HTR-8/SVneo (cell line): ENCODE measurements around the gene PITX3.
A peak's percentile ranks its signal among the peaks of the same experiment; 100 is the strongest.
"Not testable (repeated sequence)": the region's sequence is repeated elsewhere in the genome, so short reads cannot be mapped to it uniquely, and the experiment has no call there.

Source experiments
- DNase-seq: peaks from one replicate; pipeline ENCODE4 v3.0.0; 2011; ENCODE audit warnings: low spot score, mixed read lengths; ENCODE audit not compliant: insufficient read length
- FAIRE-seq: peaks from 2 replicates; lab custom pipeline; 2011; peaks lifted over from hg19 to GRCh38; lab: Jason Lieb, UNC

Gene PITX3

DNA sequence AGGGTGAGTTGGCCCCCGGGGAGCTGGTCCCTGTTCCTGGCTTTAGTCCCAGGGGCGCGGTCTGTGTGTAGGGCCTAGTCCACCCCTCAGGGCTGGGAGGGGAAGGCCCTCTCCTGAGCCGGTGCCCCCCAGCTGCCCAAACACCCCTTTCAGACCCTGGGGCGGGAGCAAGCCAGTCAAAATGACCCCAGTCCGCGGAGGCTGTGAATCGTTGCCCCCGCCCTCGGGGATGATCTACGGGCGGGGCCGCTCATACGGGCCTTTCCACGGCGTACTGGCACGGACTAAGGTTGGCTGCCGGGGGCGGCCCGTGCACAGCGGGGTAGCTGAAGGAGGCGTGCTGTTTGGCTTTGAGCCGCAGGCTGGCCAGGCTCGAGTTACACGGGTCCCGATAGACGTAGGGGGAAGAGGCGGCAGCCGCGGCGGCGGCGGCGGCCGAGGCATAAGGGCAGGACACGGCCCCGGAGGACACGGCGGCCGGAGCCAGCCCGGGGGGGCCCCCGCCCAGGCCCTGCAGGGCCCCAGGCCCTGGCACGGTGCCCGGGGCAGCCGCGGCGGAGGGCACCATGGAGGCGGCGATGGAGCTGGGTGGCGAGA is 10.9 kb downstream of the PITX3 start:
- FAIRE-seq, result peak; percentile 93
- DNase-seq, result peak; percentile 54

DNA sequence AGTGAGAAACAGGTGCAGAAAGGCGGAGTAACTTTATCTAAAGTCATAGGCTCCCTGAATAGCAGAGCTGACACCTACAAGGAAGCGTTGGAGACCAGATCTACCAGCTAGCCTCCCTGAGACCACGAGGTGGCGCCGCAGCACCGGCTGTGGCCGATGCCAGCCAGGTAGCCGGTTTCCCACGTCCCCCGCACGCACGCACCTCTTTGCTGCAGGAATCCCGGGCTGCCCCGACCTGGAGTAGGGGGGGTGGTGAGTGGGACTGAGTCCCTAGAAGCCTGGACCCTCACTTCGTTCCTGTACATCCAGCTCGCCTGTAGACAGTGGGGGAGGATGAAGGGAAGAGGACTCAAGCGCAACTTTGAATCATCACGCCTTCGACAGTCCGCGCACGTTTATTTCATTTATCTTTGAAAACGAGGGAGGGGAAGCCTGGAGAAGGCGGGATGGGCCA is 11.5 kb downstream of the PITX3 start:
- FAIRE-seq (peak; percentile 88), DNase-seq (peak; percentile 81)

DNA sequence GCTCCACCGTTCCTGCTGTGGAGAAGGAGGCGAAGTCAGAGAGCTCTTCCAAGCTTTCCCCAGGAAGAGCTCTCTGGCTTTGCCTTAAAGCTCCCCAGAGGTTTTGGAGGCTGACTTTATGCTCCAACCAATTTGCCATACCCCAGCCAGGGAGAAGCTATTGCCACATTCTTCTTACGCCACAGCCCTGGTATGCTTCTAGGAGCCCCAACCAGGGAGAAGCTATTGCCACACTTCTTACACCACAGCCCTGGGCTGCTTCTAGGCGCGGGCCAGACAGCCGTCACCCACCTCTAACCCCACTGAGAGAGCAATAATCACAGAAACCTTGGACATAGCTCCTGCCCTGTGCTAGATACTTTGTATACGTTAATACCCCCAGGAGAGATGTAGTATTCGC is 14.3 kb downstream of the PITX3 start:
- no peak for FAIRE-seq
- no peak for DNase-seq

DNA sequence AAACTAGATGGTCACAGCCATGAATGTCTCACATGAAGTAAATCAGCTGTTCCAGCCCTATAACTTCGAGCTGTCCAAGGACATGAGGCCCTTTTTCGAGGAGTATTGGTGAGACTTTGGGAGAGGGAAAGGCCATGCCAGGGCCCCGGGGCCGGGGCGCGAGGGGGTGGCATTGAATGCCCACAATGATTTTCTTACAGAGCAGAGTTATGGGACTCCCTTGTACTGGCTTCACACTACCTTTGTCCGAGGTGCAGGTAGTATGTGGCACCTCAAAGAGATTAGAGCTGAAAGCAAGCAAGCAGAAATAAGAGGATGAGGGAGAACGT is 14.8 kb downstream of the PITX3 start:
- FAIRE-seq, result no peak
- no peak for DNase-seq

DNA sequence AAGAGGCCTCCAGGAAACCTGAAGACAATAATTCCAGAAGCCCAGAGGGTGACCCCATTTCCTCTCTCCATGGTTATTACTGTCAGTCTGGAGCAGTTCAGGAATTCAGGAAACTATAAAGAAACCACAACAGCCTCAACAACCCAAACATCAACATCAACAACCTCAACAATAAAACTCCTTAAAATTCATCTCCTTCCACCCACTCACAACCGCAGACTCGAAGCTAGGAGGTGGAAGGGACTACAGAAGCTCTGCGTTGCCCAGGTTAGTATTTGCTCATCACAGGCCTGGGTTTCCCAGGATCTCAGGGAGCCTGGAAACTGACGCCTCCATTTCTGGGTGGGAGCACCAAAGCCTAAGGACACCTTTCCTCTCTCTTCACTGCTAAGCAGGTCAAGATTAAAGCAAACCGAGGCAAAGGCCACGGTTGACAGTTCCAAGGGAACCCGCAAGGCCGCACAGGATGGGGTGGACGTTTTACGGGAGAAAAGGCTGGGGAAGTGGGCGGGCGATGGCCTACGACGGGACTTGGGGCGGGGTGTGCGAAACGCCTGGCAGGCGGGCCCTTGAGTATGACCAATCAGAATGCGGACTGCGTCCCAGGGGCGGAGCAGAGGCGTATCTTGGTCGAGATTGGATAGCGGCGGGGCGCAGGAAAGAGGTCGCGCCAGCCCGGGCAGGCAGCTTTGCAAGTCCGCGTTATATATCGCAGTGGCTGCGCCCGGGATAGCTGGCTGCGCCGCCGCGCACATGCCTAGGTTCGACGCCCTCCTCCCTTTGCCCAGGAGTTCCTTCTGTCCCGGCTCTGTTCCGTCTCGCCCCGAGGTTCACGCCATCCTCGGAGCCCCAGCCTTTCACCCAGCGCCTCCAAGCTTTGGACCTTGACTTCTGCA is 15.4 kb downstream of the PITX3 start, which contains the start of gene ELOVL3:
TSS of gene ELOVL3 (plus strand) at position 654 of the 896 bp plus-strand sequence. CDS start 250 bp downstream, outside the sequence.
- FAIRE-seq (no peak), DNase-seq (peak; percentile 75)

DNA sequence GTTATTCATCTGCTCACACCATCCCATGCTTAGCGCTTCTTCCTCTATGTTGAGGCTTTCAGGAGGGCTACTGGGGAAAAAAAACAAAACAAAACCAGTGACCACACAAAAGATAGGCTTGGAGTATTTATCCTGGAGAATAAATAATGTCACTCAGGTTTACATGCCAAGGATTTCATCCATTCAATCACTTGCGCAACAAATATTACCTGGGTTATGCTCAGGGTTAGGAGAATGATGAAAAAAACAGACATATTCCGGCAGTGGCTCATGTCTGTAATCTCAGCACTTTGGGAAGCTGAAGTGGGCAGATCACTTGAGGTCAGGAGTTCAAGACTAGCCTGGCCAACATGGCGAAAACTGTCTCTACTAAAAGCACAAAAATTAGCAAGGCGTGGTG is 18.5 kb downstream of the PITX3 start:
- DNase-seq (no peak), FAIRE-seq (no peak)

DNA sequence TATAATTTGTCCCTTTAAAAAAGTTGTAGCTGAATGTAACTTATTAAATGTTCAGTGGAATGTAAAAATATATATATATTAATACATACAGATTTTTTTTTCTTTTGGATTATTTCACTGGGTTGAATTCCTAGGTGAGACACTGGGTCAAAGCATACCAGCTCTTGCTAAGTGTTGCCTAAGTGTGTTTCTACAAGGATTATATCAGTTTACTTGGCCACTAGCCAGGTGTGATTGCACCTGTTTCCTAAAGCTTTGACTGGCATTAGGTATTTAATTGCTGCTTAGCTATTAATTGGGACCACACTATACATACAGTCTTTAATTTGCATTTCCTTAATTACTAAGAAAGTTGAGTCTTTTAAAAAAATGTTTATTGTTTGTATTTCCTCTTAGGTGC is 20.7 kb downstream of the PITX3 start:
- no peak for FAIRE-seq
- no peak for DNase-seq

DNA sequence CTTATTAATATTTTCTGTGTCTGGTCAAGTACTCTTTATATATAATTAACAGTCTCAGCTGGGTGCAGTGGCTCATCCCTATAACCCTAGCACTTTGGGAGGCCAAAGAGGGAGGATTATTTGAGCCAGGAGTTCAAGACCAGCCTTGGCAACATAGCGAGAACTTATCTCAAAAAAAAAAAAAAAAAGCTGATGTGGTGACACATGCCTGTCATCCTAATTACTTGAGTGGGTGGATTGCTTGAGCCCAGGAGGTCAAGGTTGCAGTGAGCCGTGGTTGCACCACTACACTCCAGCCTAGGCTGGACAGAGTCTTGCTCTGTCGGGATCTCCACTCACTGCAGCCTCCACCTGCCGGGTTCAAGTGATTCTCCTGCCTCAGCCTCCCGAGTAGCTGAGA is 21.9 kb downstream of the PITX3 start:
- DNase-seq (no peak), FAIRE-seq (no peak)

DNA sequence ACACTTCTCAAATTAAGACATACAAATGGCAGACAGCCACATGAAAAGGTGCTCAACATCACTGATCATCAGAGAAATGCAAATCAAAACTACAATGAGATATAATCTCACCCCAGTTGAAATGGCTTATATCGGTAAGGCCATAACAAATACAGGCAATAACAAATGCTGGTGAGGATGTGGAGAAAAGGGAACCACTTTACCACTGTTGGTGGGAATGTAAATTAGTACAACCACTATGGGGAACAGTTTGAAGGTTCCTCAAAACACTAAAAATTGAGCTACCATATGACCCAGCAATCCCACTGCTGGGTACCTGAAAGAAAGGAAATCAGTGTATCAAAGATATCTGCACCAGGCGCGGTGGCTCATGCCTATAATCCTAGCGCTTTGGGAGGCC is 27.7 kb downstream of the PITX3 start:
- not testable (repeated sequence) for FAIRE-seq

DNA sequence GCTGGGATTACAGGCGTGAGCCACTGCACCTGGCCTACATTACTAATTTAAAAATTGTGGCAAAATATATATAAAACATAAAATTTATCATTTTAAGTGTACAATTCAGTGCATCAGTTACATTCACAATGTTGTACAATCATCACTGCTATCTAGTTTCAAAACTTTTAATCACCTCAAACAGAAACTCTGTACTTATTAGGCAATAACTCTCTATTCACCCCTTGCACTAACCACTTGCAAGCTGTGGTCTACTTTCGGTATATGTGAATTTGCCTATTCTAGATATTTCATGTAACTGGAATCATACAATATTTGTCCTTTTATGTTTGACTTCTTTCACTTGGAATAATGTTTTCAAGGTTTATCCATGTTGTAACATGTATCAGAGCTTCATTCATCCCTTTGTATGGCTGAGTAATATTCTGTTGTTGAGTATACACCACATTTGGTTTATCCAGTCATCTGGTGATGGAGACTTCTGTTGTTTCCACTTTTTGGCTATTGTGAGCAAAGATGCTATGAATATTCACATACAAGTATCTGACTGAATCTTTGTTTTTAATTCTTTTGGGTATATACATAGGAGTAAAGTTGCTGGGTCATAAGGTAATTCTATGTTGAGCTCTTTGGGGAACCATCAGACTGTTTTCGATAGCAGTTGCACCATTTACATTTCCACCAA is 29.6 kb downstream of the PITX3 start:
- FAIRE-seq, result no peak

More for the DNA sequence above, 27.7 kb downstream of the PITX3 start:
- not testable (repeated sequence) for DNase-seq

DNA sequence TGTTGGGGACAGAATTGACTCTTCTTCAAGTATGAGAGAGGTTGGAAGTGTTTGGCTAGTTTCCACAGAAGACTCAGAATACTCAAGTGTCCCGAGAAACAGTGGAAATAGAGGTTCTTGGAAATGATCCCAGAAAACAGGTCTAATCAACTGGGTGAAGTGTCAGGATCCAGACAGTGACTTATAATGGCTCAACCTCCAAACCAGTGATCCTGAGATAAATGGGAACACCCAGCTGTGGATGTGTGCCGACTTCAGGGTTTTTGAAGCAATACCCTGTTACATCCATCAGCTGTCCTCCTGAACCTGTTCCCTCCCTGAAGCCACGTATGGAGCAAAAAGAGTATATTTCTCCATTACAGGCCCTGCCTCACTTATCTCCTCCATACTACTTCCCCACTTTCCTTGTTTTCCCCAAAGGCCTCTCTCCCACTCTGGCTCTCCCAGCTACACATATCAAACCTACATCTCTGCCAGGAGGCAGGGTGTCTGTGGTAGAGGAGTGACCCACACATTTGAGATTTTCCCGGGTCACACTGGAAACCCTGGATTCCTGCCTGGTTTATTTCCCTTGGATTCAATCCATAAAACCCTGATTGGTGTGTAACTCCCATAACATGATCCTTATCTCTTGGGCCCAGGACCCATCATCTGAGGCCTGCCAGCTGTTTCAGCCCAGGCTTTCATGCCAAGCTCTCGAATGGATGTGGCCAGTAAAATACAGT is 32.8 kb downstream of the PITX3 start:
- FAIRE-seq, result no peak
- DNase-seq, result no peak

More for the DNA sequence above, 29.6 kb downstream of the PITX3 start:
- DNase-seq, result no peak

DNA sequence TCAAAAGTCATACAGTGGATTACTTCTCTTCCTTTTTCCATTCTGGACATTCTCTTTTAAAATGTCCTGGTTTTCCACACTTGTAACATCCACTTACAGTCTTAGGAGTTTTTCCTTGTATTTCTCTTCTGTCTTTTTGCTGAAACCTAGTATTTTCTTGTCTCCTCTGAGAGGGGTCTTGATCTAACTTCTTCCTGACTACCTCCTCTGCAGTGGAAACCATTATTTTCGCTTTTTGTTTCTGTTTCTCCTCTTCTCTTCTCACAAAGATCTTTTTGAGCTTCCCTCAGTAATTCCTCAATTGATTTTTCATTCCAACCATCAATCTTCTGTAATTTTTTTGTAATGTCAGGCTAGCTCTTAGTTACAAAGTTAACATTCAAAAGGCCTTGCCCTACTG is 38.9 kb downstream of the PITX3 start:
- DNase-seq (no peak), FAIRE-seq (no peak)

DNA sequence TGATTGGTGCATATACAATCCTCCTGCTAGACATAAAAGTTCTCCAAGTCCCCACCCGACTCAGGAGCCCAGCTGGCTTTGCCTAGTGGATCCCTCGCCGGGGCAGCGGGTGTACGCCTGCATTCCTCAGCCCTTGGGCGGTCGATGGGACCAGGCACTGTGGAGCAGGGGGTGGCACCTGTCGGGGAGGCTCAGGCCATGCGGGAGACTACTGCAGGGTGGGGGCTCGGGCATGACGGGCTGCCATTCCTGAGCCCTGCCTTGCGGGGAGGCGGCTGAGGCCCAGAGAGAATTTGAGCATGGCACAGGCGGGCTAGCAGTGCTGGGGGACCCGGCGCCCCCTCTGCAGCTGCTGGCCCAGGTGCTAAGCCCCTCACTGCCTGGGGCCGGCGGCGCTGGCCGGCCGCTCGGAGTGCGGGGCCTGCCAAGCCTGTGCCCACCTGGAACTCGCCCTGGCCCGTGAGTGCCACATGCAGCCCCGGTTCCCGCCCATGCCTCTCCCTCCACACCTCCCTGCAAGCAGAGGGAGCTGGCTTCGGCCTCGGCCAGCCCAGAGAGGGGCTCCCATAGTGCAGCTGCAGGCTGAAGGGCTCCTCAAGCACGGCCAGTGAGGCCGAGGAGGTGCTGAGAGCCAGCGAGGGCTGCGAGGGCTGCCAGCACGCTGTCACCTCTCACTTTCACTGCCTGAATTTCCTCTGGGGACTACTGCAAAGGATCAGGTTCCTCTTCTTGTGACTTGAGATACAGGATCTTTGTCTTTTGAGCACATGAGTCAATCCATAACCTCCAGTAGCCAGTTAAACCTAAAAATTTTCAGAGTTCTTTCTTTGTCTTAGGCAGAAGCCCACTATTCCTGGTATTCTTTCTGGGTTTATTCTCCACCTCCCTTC is 40.3 kb downstream of the PITX3 start:
- no peak for FAIRE-seq
- DNase-seq, result no peak

DNA sequence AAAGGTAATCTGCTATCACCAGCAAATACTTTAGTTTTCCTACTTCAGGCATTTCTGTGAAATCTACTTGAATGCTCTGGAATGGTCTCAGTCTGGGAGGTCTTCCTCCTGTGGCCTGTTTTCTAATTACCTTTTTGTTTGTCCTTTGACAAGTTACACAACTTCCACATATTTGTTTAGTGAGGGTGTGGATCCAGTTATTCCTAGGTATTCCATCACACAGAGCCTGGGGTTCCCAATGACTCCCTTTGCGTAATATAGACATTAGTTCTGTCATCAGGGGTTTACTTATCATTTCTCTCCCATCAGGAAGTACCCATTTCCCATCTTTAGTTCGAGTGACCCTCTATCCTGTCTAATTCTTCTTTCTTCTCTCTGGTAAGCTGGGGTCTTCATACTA is 43.3 kb downstream of the PITX3 start:
- FAIRE-seq (no peak), DNase-seq (no peak)

DNA sequence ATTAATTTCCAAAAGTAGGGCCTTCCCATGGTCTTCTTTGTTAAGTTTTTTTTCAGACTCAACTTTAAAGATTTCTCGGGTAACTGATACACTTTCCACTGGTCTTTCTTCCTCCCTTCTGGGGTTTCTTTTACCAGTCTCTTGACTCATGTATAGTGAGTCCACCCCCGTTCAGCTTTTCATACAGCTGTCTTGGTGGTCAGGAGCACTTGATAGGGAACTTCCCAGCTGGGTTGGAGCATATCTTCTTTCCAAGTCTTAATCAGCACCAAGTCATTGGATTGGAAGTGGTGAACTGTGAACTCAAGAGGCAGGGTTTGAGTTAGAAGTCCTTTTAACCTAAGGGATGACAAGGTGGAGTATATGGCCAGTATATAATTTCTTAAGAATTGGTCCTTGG is 44.4 kb downstream of the PITX3 start:
- FAIRE-seq (no peak), DNase-seq (no peak)

DNA sequence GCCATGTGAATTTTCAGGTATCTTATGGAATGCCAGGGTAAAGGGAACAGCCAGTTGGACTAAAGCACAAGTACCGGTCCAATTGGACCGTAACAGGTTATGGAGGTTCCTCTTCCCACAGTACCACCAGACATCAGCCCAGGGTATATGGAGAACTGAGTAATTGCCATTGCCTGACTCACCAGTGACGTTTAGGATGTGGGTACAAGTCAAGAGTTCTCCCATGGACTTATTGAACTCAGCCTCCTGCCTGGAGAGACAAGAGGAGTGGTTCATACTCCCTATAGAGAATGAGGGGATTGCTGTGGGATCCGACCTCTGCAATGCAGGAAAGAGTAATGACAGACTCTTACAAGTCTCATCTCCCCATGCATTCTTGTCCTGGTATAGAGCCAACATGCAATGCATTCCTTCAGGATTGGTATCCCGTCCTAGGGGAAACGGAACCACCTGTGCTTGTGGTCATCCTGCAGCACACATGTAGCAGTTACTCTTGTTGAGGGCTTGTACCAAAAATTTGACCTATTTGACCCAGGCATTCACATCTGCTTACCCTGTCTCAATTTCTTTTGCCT is 45.9 kb downstream of the PITX3 start:
- FAIRE-seq (no peak), DNase-seq (no peak)

DNA sequence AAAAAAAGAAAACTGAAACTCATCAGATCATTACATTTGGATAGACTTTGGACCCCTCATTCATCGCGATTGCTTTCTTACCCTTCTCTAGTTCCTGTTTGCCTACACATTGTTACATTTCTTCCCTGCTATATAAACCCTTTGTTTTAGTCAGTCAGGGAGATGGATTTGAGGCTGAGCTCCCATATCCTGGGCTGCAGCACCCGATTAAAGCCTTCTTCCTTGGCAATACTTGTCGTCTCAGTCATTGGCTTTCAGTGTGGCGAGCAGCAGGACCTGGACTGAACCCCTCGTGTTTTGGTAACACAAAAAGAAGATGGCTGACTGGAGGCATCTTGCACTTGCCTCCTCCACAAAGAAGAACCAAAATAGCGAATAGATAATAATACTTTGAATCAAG is 49.4 kb downstream of the PITX3 start:
- FAIRE-seq (no peak), DNase-seq (no peak)

DNA sequence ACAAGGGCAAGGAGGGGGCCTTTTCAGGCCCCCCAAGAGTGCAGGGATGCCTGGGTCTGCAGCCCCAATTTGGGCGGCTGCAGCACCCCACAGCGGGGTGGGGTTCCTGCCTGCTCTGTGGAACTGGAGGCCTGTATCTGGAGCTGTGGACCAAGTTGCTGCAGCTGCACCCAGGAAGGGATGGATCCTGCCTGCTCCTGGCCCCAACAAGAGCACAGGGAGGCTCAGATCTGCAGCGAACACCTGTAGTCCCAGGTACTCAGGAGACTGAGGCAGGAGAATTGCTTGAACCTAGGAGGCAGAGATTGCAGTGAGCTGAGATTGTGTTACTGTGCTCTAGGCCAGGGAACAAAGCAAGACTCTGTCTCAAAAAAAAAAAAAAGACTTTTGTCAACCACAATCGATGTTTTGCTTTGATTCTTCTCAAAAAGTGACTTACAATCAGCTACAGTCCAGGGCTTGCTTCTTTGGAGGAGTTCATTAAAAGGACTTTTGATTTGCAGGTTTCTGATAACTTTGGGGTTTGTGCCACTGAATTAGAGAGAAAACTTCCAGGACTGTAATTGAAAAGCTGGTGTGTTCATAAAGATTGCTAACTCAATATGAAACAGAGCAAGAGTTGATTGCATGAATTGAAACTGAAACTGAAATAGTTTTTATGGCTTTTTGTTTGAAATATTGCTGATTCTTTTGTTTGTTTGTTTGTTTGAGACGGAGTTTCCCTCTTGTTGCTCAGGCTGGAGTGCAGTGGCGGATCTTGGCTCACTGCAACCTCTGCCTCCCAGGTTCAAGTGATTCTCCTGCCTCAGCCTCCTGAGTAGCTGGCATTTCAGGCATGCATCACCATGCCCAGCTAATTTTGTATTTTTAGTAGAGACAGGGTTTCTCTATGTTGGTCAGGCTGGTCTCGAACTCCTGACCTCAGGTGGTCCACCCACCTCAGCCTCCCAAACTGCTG is 52.1 kb downstream of the PITX3 start:
- DNase-seq, FAIRE-seq: not testable (repeated sequence)
